SH-SY5Y (cell line): ENCODE data around the gene AKR1B1.

ENCODE experiments used
- GATA2 ChIP-seq: IDR thresholded peaks from 2 replicates; pipeline ENCODE4 v1.6.1; 2011; ENCODE audit warnings: mild to moderate bottlenecking, low read depth, low read length
- GATA3 ChIP-seq: IDR thresholded peaks from 2 replicates; pipeline ENCODE4 v1.6.1; 2011; ENCODE audit warnings: low read depth, mild to moderate bottlenecking, low read length, moderate library complexity

AKR1B1 gene

GRCh38 chr7:134458806-134459698, at the start of gene AKR1B1:
Gene AKR1B1 (minus strand): TSS chr7:134459100. CDS start chr7:134459062, 38 bp downstream.
- no peak for TF ChIP-seq GATA3
- TF ChIP-seq GATA2, result peak; percentile 30; the same call in 1 of the 2 replicates

GRCh38 chr7:134505856-134506255, 47.0 kb upstream of the AKR1B1 start:
- TF ChIP-seq GATA3, result no peak
- TF ChIP-seq GATA2, result no peak

GRCh38 chr7:134504660-134505164, 45.8 kb upstream of the AKR1B1 start:
- TF ChIP-seq GATA3 (no peak), GATA2 (no peak)

GRCh38 chr7:134502463-134503371, 43.8 kb upstream of the AKR1B1 start:
- TF ChIP-seq GATA2 (no peak), GATA3 (no peak)

GRCh38 chr7:134500982-134501381, 42.1 kb upstream of the AKR1B1 start:
- TF ChIP-seq GATA3 (no peak), GATA2 (no peak)

GRCh38 chr7:134500406-134500805, 41.5 kb upstream of the AKR1B1 start:
- TF ChIP-seq GATA2, result no peak
- no peak for TF ChIP-seq GATA3

- TF ChIP-seq GATA2, result no peak
- no peak for TF ChIP-seq GATA3
Observed at GRCh38 chr7:134495546-134495945, 36.6 kb upstream of the AKR1B1 start.

- TF ChIP-seq GATA2, result no peak
- TF ChIP-seq GATA3, result no peak
Observed at GRCh38 chr7:134493091-134493490, 34.2 kb upstream of the AKR1B1 start.

GRCh38 chr7:134485203-134485602, 26.3 kb upstream of the AKR1B1 start:
- no peak for TF ChIP-seq GATA2
- no peak for TF ChIP-seq GATA3

- TF ChIP-seq GATA2, result no peak
- no peak for TF ChIP-seq GATA3
Observed at GRCh38 chr7:134483296-134483695, 24.4 kb upstream of the AKR1B1 start.

GRCh38 chr7:134482858-134483257, 24.0 kb upstream of the AKR1B1 start:
- TF ChIP-seq GATA2 (no peak), GATA3 (no peak)

GRCh38 chr7:134481167-134481566, 22.3 kb upstream of the AKR1B1 start:
- TF ChIP-seq GATA3 (no peak), GATA2 (no peak)

- no peak for TF ChIP-seq GATA2
- TF ChIP-seq GATA3, result no peak
Observed at GRCh38 chr7:134480730-134481129, 21.8 kb upstream of the AKR1B1 start.

- no peak for TF ChIP-seq GATA3
- TF ChIP-seq GATA2, result no peak
Observed at GRCh38 chr7:134480202-134480601, 21.3 kb upstream of the AKR1B1 start.

GRCh38 chr7:134478707-134479106, 19.8 kb upstream of the AKR1B1 start:
- TF ChIP-seq GATA3 (no peak), GATA2 (no peak)

GRCh38 chr7:134477954-134478353, 19.1 kb upstream of the AKR1B1 start:
- TF ChIP-seq GATA2 (no peak), GATA3 (no peak)

- no peak for TF ChIP-seq GATA2
- TF ChIP-seq GATA3, result no peak
Observed at GRCh38 chr7:134476044-134476443, 17.1 kb upstream of the AKR1B1 start.
